Endothelial cell of umbilical vein (primary cell): ENCODE data around the gene EEFSEC. TPM values are rescaled to one million over a fixed set of nuclear protein-coding genes. Genes with fewer than 3 reads are reported as not detected.

Experiments
- BruUV-seq: library from RNA; stranded (reverse); fragments of 400-500 nt; replicated peaks from 2 replicates; lab custom pipeline; 2021; lab: Mats Ljungman, UMichigan
- CTCF ChIA-PET: fragments of 300-600, 350-600 bp; sonication (Branson Sonifier 250); formaldehyde crosslinking; loops from one replicate; lab custom pipeline; 2021; ENCODE audit warnings: antibody characterized with exemption, inconsistent platforms; lab: Charles Lee
- POLR2A ChIA-PET: fragments of 300-600, 350-600 bp; sonication (Branson Sonifier 250); formaldehyde crosslinking; loops from one replicate; lab custom pipeline; 2021; ENCODE audit warnings: antibody characterized with exemption, inconsistent platforms; lab: Charles Lee
- DNase-seq: peaks from one replicate; pipeline ENCODE4 v3.0.0-alpha.2; 2011; ENCODE audit warnings: low read depth, low spot score
- FAIRE-seq: peaks from 2 replicates; lab custom pipeline; 2011; peaks lifted over from hg19 to GRCh38; lab: Jason Lieb, UNC
- H2AFZ ChIP-seq: 2 replicates; pipeline ENCODE4 v1.6.0; 2012; ENCODE audit warnings: low read depth, low read length, control low read depth, inconsistent platforms
- H3K27ac ChIP-seq: 2 replicates; pipeline ENCODE4 v1.5.1; 2011; ENCODE audit warnings: low read depth, mild to moderate bottlenecking, control low read depth, low read length, moderate library complexity; ENCODE audit not compliant: insufficient read depth
- H3K27me3 ChIP-seq, 2 experiments: 2 replicates each; pipeline versions ENCODE4 v1.6.0 to v1.6.1; 2011; ENCODE audit warnings: low read length in 2 of 2, mixed read lengths in 1 of 2; ENCODE audit not compliant: control insufficient read depth in 2 of 2, insufficient read depth in 2 of 2
- H3K36me3 ChIP-seq, 2 experiments: 2 replicates in 1 of 2; 3 replicates in 1 of 2; pipeline ENCODE4 v1.5.1; 2011; ENCODE audit warnings: low read length in 2 of 2, mild to moderate bottlenecking in 1 of 2, moderate library complexity in 1 of 2; ENCODE audit not compliant: control insufficient read depth in 2 of 2, insufficient read depth in 2 of 2; ENCODE audit errors: extremely low read depth in 1 of 2
- H3K4me1 ChIP-seq: 3 replicates; pipeline ENCODE4 v1.5.1; 2011; ENCODE audit warnings: mild to moderate bottlenecking, low read length; ENCODE audit not compliant: control insufficient read depth, insufficient read depth; ENCODE audit errors: extremely low read depth
- H3K4me2 ChIP-seq: 2 replicates; pipeline ENCODE4 v1.6.1; 2011; ENCODE audit warnings: low read length, control low read depth, mixed read lengths; ENCODE audit not compliant: insufficient read depth
- H3K4me3 ChIP-seq, 3 experiments: fragments of 200-600 bp in 1 of 3; sonication (generic), shearing (Covaris generic) in 1 of 3; replicated peaks in 1 of 3; 2 replicates each; pipeline ENCODE4 v1.5.1; 2011 to 2016; ENCODE audit warnings: control low read depth in 3 of 3, low read length in 3 of 3, mild to moderate bottlenecking in 2 of 3, inconsistent platforms in 1 of 3, low read depth in 1 of 3, moderate library complexity in 1 of 3; ENCODE audit not compliant: insufficient read depth in 1 of 3
- H3K79me2 ChIP-seq: 2 replicates; pipeline ENCODE4 v1.6.0; 2012; ENCODE audit warnings: low read length, inconsistent platforms; ENCODE audit not compliant: control insufficient read depth, insufficient read depth
- H3K9ac ChIP-seq: replicated peaks from 2 replicates; pipeline ENCODE3; 2011; ENCODE audit warnings: low read length, control low read depth; ENCODE audit not compliant: insufficient read depth; ENCODE audit errors: extremely low read depth
- H3K9me1 ChIP-seq: replicated peaks from 3 replicates; pipeline ENCODE4 v1.6.0; 2011; ENCODE audit warnings: mild to moderate bottlenecking, low read length; ENCODE audit not compliant: control insufficient read depth, insufficient read depth; ENCODE audit errors: extremely low read depth
- H3K9me3 ChIP-seq: replicated peaks from 2 replicates; pipeline ENCODE4 v1.5.1; 2012; ENCODE audit warnings: low read length, inconsistent platforms; ENCODE audit not compliant: control insufficient read depth, insufficient read depth
- H4K20me1 ChIP-seq: replicated peaks from 2 replicates; pipeline ENCODE3; 2011; ENCODE audit warnings: mild to moderate bottlenecking, low read length; ENCODE audit not compliant: control insufficient read depth, insufficient read depth; ENCODE audit errors: extremely low read depth
- EZH2 ChIP-seq: IDR thresholded peaks from 2 replicates; pipeline ENCODE4 v1.6.1; 2012; ENCODE audit warnings: borderline replicate concordance, low read depth, mild to moderate bottlenecking, moderate library complexity, low read length, inconsistent platforms; ENCODE audit not compliant: severe bottlenecking
- FOS ChIP-seq: IDR thresholded peaks from 2 replicates; pipeline ENCODE4 v1.6.1; 2011; ENCODE audit warnings: mild to moderate bottlenecking, low read length, moderate library complexity, borderline replicate concordance; ENCODE audit not compliant: insufficient read depth
- GATA2 ChIP-seq: IDR thresholded peaks from 2 replicates; pipeline ENCODE4 v1.7.0; 2011; ENCODE audit warnings: low read depth, mild to moderate bottlenecking, moderate library complexity, mixed read lengths, low read length; ENCODE audit not compliant: insufficient read length, insufficient read depth
- JUN ChIP-seq: IDR thresholded peaks from 2 replicates; pipeline ENCODE4 v1.6.1; 2011; ENCODE audit warnings: borderline replicate concordance, low read depth; ENCODE audit not compliant: insufficient read length, insufficient read depth
- MYC ChIP-seq: IDR thresholded peaks from one replicate; pipeline ENCODE4 v1.6.1; 2011; ENCODE audit warnings: mild to moderate bottlenecking, low read depth, low read length
- POLR2A ChIP-seq: IDR thresholded peaks from 2 replicates; pipeline ENCODE4 v1.6.1; 2012; ENCODE audit warnings: low read depth, mild to moderate bottlenecking, control low read depth, low read length
- POLR2AphosphoS5 ChIP-seq: IDR thresholded peaks from 2 replicates; pipeline ENCODE4 v1.6.1; 2012; ENCODE audit warnings: low read depth, mild to moderate bottlenecking, control low read depth, low read length, moderate library complexity; ENCODE audit not compliant: insufficient read depth
- dilution Hi-C: fragments of 300-500 bp; cut with MboI; formaldehyde crosslinking; loops from one replicate; pipeline ENCODE4 v1.15.0; 2019; ENCODE audit warnings: low sequenced_read_pairs; ENCODE audit not compliant: extremely low pct_ligation_motif_present
- intact Hi-C: fragments of 100-400 bp; cut with micrococcal nuclease; formaldehyde crosslinking; loops from one replicate; pipeline ENCODE4 v1.10.0; 2022
- polyA plus RNA-seq, 4 experiments: library from polyadenylated mRNA; depleted of rRNA in 3 of 4; stranded (reverse) in 3 of 4; unstranded in 1 of 4; fragments of >200 nt; gene quantifications; 2 replicates each; pipeline versions ENCODE4 v1.2.1 to v1.2.3, GENCODE V29; 2011 to 2012; ENCODE audit warnings: missing spikeins in 1 of 4
- total RNA-seq: library from RNA; stranded (reverse); gene quantifications from 2 replicates; pipeline ENCODE4 v1.2.3, GENCODE V29; 2021
- TF ChIP-seq, protein P1 (sequence below): IDR thresholded peaks from 2 replicates; pipeline ENCODE4 v1.6.1; 2011; ENCODE audit not compliant: insufficient read depth, insufficient read length
- TF ChIP-seq, protein P2 (sequence below), 2 donors: IDR thresholded peaks; 1 replicate in 1 of 2; 2 replicates in 1 of 2; pipeline ENCODE4 v1.5.1; 2011; ENCODE audit warnings: low read length in 2 of 2, mild to moderate bottlenecking in 2 of 2, moderate library complexity in 2 of 2, control low read depth in 1 of 2, inconsistent platforms in 1 of 2, low read depth in 1 of 2; ENCODE audit not compliant: insufficient read depth in 1 of 2; ENCODE audit errors: extremely low read depth in 1 of 2

EEFSEC gene
- total and polyA plus RNA-seq, 2 donors (not counting 3 experiments of a cell fraction or from before 2014, with no cell fraction given), result 13.1 to 14.5 TPM

DNA sequence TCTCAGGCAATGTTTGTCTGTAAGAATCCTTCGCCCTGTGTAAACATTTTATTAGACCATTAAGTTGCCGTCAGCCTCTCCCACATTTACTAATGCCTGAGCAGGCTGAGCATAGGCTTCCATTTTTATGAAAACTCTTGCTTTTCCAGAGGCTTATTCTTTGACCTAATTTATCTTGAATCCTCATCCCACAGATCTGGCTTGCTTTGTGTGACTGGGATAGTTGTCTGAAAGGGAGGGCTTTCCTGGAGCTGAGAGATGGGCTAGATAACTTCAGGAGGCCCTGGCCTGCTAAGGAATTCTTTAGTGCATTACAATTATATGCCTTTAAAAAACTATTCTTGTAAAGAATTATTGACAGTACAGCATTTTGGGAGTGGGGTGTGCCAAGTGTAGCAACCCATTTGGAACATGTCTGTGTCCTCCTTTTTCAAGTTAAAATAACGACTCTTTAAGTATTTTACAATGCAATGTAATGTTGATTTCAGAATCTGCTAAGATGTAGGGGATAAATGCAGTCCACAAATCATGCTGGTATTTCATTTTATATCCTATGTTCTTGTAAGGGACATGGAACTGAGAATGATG is 52.4 kb downstream of the EEFSEC start:
- DNase-seq, result no peak
- Histone ChIP-seq H2AFZ (no peak overlapping the region), H3K4me1 (peaks cover 3% of the 10 kb centered on the region), H3K4me3 (no peak overlapping the region), H3K27ac (no peak overlapping the region), H3K9me3 (no peaks in the 10 kb centered on the region), H3K79me2 (no peaks in the 10 kb centered on the region), H3K9ac (no peak overlapping the region), H3K4me2 (no peak overlapping the region), H4K20me1 (no peaks in the 10 kb centered on the region), H3K27me3 (no peaks in the 10 kb centered on the region), H3K36me3 (no peaks in the 10 kb centered on the region), H3K9me1 (no peaks in the 10 kb centered on the region)
- dilution Hi-C loops (no loop called here), intact Hi-C loops (no loop called here)
- no peak for FAIRE-seq
- POLR2A ChIA-PET, result no interaction called here
- TF ChIP-seq GATA2, result no peak
- TF ChIP-seq POLR2AphosphoS5, result no peak
- TF ChIP-seq, protein P1, sequence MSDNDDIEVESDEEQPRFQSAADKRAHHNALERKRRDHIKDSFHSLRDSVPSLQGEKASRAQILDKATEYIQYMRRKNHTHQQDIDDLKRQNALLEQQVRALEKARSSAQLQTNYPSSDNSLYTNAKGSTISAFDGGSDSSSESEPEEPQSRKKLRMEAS, result no peak
- no peak for TF ChIP-seq POLR2A
- TF ChIP-seq FOS, result no peak
- no peak for TF ChIP-seq JUN
- TF ChIP-seq EZH2, result no peak
- TF ChIP-seq, protein P2, sequence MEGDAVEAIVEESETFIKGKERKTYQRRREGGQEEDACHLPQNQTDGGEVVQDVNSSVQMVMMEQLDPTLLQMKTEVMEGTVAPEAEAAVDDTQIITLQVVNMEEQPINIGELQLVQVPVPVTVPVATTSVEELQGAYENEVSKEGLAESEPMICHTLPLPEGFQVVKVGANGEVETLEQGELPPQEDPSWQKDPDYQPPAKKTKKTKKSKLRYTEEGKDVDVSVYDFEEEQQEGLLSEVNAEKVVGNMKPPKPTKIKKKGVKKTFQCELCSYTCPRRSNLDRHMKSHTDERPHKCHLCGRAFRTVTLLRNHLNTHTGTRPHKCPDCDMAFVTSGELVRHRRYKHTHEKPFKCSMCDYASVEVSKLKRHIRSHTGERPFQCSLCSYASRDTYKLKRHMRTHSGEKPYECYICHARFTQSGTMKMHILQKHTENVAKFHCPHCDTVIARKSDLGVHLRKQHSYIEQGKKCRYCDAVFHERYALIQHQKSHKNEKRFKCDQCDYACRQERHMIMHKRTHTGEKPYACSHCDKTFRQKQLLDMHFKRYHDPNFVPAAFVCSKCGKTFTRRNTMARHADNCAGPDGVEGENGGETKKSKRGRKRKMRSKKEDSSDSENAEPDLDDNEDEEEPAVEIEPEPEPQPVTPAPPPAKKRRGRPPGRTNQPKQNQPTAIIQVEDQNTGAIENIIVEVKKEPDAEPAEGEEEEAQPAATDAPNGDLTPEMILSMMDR (IDR thresholded peaks at IDR 0.05; ENCODE audit: extremely low read depth in 1 of 2, insufficient read depth in 1 of 2, low read depth in 1 of 2, low read length in 2 of 2), result no peak
- no peak for TF ChIP-seq MYC
- no TSS peak for BruUV-seq
- CTCF ChIA-PET, result interaction anchor here (1.0 kb wide), 1 partner anchor 9 kb away, joined by 3 read pairs; no protein-coding TSS in a partner anchor
